WTC11 (cell line): ENCODE measurements around the gene GFOD1. TPM values are rescaled to one million over a fixed set of nuclear protein-coding genes. Genes with fewer than 3 reads are reported as not detected.
A peak's percentile ranks its signal among the peaks of the same experiment; 100 is the strongest.

Experiments used
- ATAC-seq: fragments of 200-7000 bp; cut with Tn5 transposase; 2 replicates; pipeline ENCODE4 v1.10.0; 2021; ENCODE audit warnings: mild to moderate bottlenecking, moderate library complexity
- CTCF ChIA-PET: fragments of 300-600 bp; sonication (Branson Sonifier 250); formaldehyde crosslinking; loops from one replicate; lab custom pipeline; 2021; ENCODE audit warnings: antibody characterized with exemption; lab: Charles Lee
- POLR2A ChIA-PET: fragments of 350-600 bp; sonication (Branson Sonifier 250); formaldehyde crosslinking; loops from one replicate; lab custom pipeline; 2021; ENCODE audit warnings: antibody characterized with exemption; lab: Charles Lee
- DNase-seq: peaks from one replicate; pipeline ENCODE4 v3.0.0; 2021; ENCODE audit warnings: low spot score
- H3K27ac Mint-ChIP-seq: 2 replicates; pipeline ENCODE4 v1.8.0; 2021; ENCODE audit warnings: mixed read lengths
- H3K27me3 Mint-ChIP-seq: 2 replicates; pipeline ENCODE4 v1.8.0; 2021; ENCODE audit warnings: low read depth, mild to moderate bottlenecking, moderate library complexity, mixed read lengths
- H3K36me3 Mint-ChIP-seq: 2 replicates; pipeline ENCODE4 v1.8.0; 2021; ENCODE audit warnings: mixed read lengths
- H3K4me1 Mint-ChIP-seq: 2 replicates; pipeline ENCODE4 v1.8.0; 2022; ENCODE audit warnings: mixed read lengths
- H3K4me3 Mint-ChIP-seq: 2 replicates; pipeline ENCODE4 v1.8.0; 2021; ENCODE audit warnings: mild to moderate bottlenecking, moderate library complexity, mixed read lengths
- H3K9me3 Mint-ChIP-seq: 2 replicates; pipeline ENCODE4 v1.8.0; 2021; ENCODE audit warnings: mixed read lengths
- AFF4 ChIP-seq: sonication (generic); formaldehyde crosslinking; IDR thresholded peaks from 2 replicates; pipeline ENCODE4 v1.8.1; 2023; ENCODE audit warnings: mild to moderate bottlenecking, missing genetic modification reagents, borderline replicate concordance
- AR ChIP-seq: fragments of 250-450 bp; sonication (Bioruptor Pico); IDR thresholded peaks from 2 replicates; pipeline ENCODE4 v1.9.0; 2021; ENCODE audit warnings: mild to moderate bottlenecking
- ATF6 ChIP-seq: sonication (generic); formaldehyde crosslinking; IDR thresholded peaks from 2 replicates; pipeline ENCODE4 v1.8.1; 2023; ENCODE audit warnings: mild to moderate bottlenecking, missing genetic modification reagents
- CREB1 ChIP-seq: sonication (generic); formaldehyde crosslinking; IDR thresholded peaks from 2 replicates; pipeline ENCODE4 v1.8.0; 2023; ENCODE audit warnings: mild to moderate bottlenecking, missing genetic modification reagents
- FOXJ3 ChIP-seq: sonication (generic); formaldehyde crosslinking; IDR thresholded peaks from 2 replicates; pipeline ENCODE4 v1.9.0; 2021; ENCODE audit warnings: missing genetic modification reagents, mild to moderate bottlenecking, borderline replicate concordance
- FOXP4 ChIP-seq: sonication (generic); formaldehyde crosslinking; IDR thresholded peaks from 2 replicates; pipeline ENCODE4 v1.8.0; 2022; ENCODE audit warnings: mild to moderate bottlenecking, missing genetic modification reagents
- GTF2I ChIP-seq: fragments of 250-450 bp; sonication (Bioruptor Pico); conservative IDR thresholded peaks from 2 replicates; pipeline ENCODE4 v1.4.0; 2021; ENCODE audit warnings: mild to moderate bottlenecking
- JUN ChIP-seq: sonication (generic); formaldehyde crosslinking; IDR thresholded peaks from 2 replicates; pipeline ENCODE4 v1.8.0; 2023; ENCODE audit warnings: mild to moderate bottlenecking, missing genetic modification reagents
- RELA ChIP-seq: sonication (generic); formaldehyde crosslinking; IDR thresholded peaks from 2 replicates; pipeline ENCODE4 v1.8.1; 2022; ENCODE audit warnings: missing genetic modification reagents, mild to moderate bottlenecking, borderline replicate concordance
- SOX15 ChIP-seq: fragments of 250-450 bp; sonication (Bioruptor Pico); IDR thresholded peaks from 2 replicates; pipeline ENCODE4 v1.9.0; 2021; ENCODE audit warnings: mild to moderate bottlenecking
- TP53 ChIP-seq: sonication (generic); formaldehyde crosslinking; IDR thresholded peaks from 2 replicates; pipeline ENCODE4 v1.8.1; 2023; ENCODE audit warnings: mild to moderate bottlenecking, missing genetic modification reagents
- USF1 ChIP-seq: sonication (generic); formaldehyde crosslinking; IDR thresholded peaks from 2 replicates; pipeline ENCODE4 v1.8.0; 2022; ENCODE audit warnings: mild to moderate bottlenecking, missing genetic modification reagents
- USF2 ChIP-seq: sonication (generic); formaldehyde crosslinking; IDR thresholded peaks from 2 replicates; pipeline ENCODE4 v1.8.1; 2023; ENCODE audit warnings: mild to moderate bottlenecking, missing genetic modification reagents, moderate library complexity
- ZNF138 ChIP-seq: sonication (generic); formaldehyde crosslinking; conservative IDR thresholded peaks from 2 replicates; pipeline ENCODE4 v1.8.1; 2022; ENCODE audit warnings: mild to moderate bottlenecking, moderate library complexity, missing genetic modification reagents
- ZNF219 ChIP-seq: sonication (generic); formaldehyde crosslinking; IDR thresholded peaks from 2 replicates; pipeline ENCODE4 v1.8.0; 2023; ENCODE audit warnings: missing genetic modification reagents, mild to moderate bottlenecking, borderline replicate concordance
- ZNF512 ChIP-seq: sonication (generic); formaldehyde crosslinking; IDR thresholded peaks from 2 replicates; pipeline ENCODE4 v1.8.1; 2022; ENCODE audit warnings: missing genetic modification reagents, borderline replicate concordance
- total RNA-seq: library from RNA; stranded (reverse); gene quantifications from 3 replicates; pipeline ENCODE4 v1.2.3, GENCODE V29; 2021

GFOD1 gene
- total RNA-seq, 1 experiment from 2014 or later, result 8.5 TPM

- no peak for TF ChIP-seq AFF4 (CRISPR knock-in tag)
- TF ChIP-seq, all 79 proteins: peak for 0
These were observed 37.6 kb upstream of the GFOD1 start (continued) for GRCh38 chr6:13524801-13525508.

GRCh38 chr6:13523826-13524622, 36.6 kb upstream of the GFOD1 start:
- Mint-ChIP-seq H3K27me3 (no peaks in the 10 kb centered on the region), H3K4me1 (peaks cover 4% of the 10 kb centered on the region), H3K4me3 (no peak overlapping the region), H3K36me3 (no peaks in the 10 kb centered on the region), H3K9me3 (peaks cover 9% of the 10 kb centered on the region), H3K27ac (peak overlapping the region; percentile 48; the same call in 1 of the 2 replicates)
- POLR2A ChIA-PET, result interaction anchor here (0.6 kb wide), 1 partner anchor 359 kb away, joined by 4 read pairs; no protein-coding TSS in a partner anchor
- DNase-seq, result no peak
- TF ChIP-seq CREB1, result no peak
- CTCF ChIA-PET, result interaction anchor here (0.6 to 0.7 kb wide), 2 partner anchors 38 to 51 kb away, joined by 3 read pairs; no protein-coding TSS in a partner anchor
- no peak for ATAC-seq

GRCh38 chr6:13522656-13523055, 35.3 kb upstream of the GFOD1 start:
- CTCF ChIA-PET, result no interaction called here
- H3K4me3 Mint-ChIP-seq, result no peak overlapping the region
- TF ChIP-seq JUN (CRISPR knock-in tag), result no peak
- no peak for TF ChIP-seq FOXJ3 (CRISPR knock-in tag)
- TF ChIP-seq FOXP4 (CRISPR knock-in tag), result no peak
- TF ChIP-seq GTF2I (CRISPR knock-in tag), result no peak
- TF ChIP-seq ZNF138 (CRISPR knock-in tag), result no peak
- no peak for TF ChIP-seq USF2
- no peak for TF ChIP-seq USF1
- TF ChIP-seq ZNF512 (CRISPR knock-in tag), result no peak
- no peak for TF ChIP-seq SOX15 (CRISPR knock-in tag)
- no peak for TF ChIP-seq AR (CRISPR knock-in tag)
- no peak for TF ChIP-seq ZNF219 (CRISPR knock-in tag)
- TF ChIP-seq TP53 (CRISPR knock-in tag), result no peak
- no peak for TF ChIP-seq RELA (CRISPR knock-in tag)
- no peak for TF ChIP-seq ATF6 (CRISPR knock-in tag)

More at GRCh38 chr6:13522656-13523055, 35.3 kb upstream of the GFOD1 start:
- ATAC-seq, result no peak
- Mint-ChIP-seq H3K27me3 (no peaks in the 10 kb centered on the region), H3K9me3 (peaks cover 9% of the 10 kb centered on the region), H3K4me1 (no peaks in the 10 kb centered on the region), H3K27ac (no peak overlapping the region), H3K36me3 (no peaks in the 10 kb centered on the region)
- POLR2A ChIA-PET, result no interaction called here
- no peak for DNase-seq
